Ureter (tissue), 1 donor: ENCODE measurements around the gene UNC45A. TPM values are rescaled to one million over a fixed set of nuclear protein-coding genes. Genes with fewer than 3 reads are reported as not detected.

Source experiments
- DNase-seq: peaks from one replicate; pipeline ENCODE4 v3.0.0-alpha.2; 2020; ENCODE audit warnings: low spot score
- total RNA-seq: library from RNA; stranded (reverse); gene quantifications from one replicate; pipeline ENCODE4 v1.2.4, GENCODE V29; 2023
- donor health status: DM: yes; HTN: yes; CAD: no.

The UNC45A gene
- total RNA-seq, 1 donor from 2014 or later = 77.0 TPM

DNA sequence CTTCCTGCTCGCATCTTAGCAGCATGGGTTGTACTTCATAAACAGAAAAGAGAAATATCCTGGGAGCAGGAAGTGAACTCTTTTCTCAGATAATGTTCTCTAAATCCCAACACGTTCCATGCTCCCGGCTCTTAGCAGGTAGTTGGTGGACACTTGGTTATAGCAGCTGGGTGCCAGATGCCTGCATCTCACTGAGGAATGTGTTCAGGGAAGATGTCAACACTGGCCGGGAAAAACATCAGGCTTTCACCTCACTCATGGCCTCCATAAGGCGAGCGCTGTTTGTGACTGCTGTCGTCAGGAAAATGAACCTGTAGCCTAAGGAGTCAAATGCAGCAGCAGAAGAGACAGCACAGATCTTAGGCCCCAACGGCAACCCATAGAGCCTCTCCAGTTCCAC is 63.7 kb downstream of the UNC45A start:
- no peak for DNase-seq

GRCh38 chr15:91001209-91001608 is 66.1 kb downstream of the UNC45A start:
- no peak for DNase-seq

Other genes with a start within 250 kb of the UNC45A start
- 3.7 TPM for gene BLM, start 217.9 kb upstream of the UNC45A start, total RNA-seq
- 41.3 TPM for gene FURIN, start 66.7 kb upstream of the UNC45A start, total RNA-seq
- gene FES, start 50.8 kb upstream of the UNC45A start, total RNA-seq = 36.2 TPM
- 58.5 TPM for gene MAN2A2, start 32.0 kb upstream of the UNC45A start, total RNA-seq
- gene HDDC3, start 2.7 kb upstream of the UNC45A start, total RNA-seq = 19.5 TPM
- gene RCCD1, start 19.6 kb downstream of the UNC45A start, total RNA-seq = 13.2 TPM
- 7.8 TPM for gene PRC1, start 59.2 kb downstream of the UNC45A start, total RNA-seq
- gene VPS33B, start 87.3 kb downstream of the UNC45A start, total RNA-seq = 25.7 TPM
- gene SV2B, start 165.0 kb downstream of the UNC45A start, total RNA-seq = 2.3 TPM